ENCODE data around the gene DAPP1. TPM values are rescaled to one million over a fixed set of nuclear protein-coding genes. Genes with fewer than 3 reads are reported as not detected.

Gene DAPP1
- total RNA-seq, 1 experiment from 2014 or later = not detected

DNA sequence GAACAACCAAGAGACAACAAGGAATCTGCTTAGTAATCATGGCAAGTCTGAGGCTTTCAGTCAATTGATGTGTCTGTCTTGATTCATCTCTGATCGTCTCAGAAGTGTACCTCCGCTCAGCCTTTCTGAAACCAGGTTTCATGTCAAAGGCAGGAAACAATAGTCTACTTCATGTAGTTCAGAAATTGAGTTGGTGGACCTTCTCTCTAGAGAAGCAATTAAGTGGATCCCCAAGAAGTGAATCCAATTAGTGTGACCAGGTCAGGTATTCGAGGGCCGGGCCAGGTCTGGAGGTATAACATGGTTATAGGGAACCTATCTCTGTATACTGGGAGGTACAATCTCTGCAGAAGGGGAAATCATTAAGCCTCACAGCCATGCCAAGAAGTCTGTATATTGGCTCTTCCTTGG lies 32.0 kb downstream of the DAPP1 start:
- ChIA-PET POLR2A (no interaction called here), CTCF (no interaction called here)
- TF ChIP-seq FOXP1 (CRISPR knock-in tag; IDR thresholded peaks at IDR 0.05; ENCODE audit: borderline replicate concordance) = no peak
- TF ChIP-seq, protein P1, sequence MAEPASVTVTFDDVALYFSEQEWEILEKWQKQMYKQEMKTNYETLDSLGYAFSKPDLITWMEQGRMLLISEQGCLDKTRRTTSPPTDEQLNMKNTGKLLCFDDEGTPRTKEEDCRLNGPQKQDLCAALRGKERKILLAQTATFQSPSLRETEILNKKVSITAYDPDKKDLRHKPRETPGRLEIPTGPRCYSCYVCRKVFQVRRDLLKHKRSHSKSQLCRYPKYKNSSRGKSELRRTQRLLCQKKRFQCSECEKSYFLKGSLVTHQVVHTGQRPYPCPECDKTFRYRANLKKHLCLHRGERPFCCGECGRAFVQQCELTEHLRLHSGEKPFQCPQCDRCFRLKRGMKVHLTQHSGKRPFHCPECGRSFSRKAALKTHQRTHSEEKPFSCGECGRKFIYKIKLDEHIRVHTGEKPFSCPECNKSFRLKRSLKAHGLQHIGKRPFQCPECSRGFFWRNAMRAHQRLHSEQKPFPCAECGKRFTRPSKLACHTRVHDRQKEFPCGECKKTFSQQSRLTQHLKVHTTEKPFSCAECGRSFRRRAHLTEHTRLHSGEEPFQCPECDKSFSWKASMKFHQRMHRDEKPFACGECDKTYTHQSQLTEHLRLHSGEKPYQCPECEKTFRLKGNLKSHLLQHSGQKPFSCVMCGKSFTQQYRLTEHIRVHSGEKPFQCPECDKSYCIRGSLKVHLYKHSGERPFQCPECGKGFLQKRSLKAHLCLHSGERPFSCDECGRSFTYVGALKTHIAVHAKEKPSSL (CRISPR knock-in tag; conservative IDR thresholded peaks at IDR 0.05) = no peak
- TF ChIP-seq, protein P2, sequence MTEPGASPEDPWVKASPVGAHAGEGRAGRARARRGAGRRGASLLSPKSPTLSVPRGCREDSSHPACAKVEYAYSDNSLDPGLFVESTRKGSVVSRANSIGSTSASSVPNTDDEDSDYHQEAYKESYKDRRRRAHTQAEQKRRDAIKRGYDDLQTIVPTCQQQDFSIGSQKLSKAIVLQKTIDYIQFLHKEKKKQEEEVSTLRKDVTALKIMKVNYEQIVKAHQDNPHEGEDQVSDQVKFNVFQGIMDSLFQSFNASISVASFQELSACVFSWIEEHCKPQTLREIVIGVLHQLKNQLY (CRISPR knock-in tag; IDR thresholded peaks at IDR 0.05) = no peak
- TF ChIP-seq, protein P3, sequence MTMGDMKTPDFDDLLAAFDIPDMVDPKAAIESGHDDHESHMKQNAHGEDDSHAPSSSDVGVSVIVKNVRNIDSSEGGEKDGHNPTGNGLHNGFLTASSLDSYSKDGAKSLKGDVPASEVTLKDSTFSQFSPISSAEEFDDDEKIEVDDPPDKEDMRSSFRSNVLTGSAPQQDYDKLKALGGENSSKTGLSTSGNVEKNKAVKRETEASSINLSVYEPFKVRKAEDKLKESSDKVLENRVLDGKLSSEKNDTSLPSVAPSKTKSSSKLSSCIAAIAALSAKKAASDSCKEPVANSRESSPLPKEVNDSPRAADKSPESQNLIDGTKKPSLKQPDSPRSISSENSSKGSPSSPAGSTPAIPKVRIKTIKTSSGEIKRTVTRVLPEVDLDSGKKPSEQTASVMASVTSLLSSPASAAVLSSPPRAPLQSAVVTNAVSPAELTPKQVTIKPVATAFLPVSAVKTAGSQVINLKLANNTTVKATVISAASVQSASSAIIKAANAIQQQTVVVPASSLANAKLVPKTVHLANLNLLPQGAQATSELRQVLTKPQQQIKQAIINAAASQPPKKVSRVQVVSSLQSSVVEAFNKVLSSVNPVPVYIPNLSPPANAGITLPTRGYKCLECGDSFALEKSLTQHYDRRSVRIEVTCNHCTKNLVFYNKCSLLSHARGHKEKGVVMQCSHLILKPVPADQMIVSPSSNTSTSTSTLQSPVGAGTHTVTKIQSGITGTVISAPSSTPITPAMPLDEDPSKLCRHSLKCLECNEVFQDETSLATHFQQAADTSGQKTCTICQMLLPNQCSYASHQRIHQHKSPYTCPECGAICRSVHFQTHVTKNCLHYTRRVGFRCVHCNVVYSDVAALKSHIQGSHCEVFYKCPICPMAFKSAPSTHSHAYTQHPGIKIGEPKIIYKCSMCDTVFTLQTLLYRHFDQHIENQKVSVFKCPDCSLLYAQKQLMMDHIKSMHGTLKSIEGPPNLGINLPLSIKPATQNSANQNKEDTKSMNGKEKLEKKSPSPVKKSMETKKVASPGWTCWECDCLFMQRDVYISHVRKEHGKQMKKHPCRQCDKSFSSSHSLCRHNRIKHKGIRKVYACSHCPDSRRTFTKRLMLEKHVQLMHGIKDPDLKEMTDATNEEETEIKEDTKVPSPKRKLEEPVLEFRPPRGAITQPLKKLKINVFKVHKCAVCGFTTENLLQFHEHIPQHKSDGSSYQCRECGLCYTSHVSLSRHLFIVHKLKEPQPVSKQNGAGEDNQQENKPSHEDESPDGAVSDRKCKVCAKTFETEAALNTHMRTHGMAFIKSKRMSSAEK (CRISPR knock-in tag; IDR thresholded peaks at IDR 0.05; ENCODE audit: borderline replicate concordance) = no peak
- TF ChIP-seq, protein P4, sequence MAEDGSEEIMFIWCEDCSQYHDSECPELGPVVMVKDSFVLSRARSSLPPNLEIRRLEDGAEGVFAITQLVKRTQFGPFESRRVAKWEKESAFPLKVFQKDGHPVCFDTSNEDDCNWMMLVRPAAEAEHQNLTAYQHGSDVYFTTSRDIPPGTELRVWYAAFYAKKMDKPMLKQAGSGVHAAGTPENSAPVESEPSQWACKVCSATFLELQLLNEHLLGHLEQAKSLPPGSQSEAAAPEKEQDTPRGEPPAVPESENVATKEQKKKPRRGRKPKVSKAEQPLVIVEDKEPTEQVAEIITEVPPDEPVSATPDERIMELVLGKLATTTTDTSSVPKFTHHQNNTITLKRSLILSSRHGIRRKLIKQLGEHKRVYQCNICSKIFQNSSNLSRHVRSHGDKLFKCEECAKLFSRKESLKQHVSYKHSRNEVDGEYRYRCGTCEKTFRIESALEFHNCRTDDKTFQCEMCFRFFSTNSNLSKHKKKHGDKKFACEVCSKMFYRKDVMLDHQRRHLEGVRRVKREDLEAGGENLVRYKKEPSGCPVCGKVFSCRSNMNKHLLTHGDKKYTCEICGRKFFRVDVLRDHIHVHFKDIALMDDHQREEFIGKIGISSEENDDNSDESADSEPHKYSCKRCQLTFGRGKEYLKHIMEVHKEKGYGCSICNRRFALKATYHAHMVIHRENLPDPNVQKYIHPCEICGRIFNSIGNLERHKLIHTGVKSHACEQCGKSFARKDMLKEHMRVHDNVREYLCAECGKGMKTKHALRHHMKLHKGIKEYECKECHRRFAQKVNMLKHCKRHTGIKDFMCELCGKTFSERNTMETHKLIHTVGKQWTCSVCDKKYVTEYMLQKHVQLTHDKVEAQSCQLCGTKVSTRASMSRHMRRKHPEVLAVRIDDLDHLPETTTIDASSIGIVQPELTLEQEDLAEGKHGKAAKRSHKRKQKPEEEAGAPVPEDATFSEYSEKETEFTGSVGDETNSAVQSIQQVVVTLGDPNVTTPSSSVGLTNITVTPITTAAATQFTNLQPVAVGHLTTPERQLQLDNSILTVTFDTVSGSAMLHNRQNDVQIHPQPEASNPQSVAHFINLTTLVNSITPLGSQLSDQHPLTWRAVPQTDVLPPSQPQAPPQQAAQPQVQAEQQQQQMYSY (CRISPR knock-in tag; IDR thresholded peaks at IDR 0.05) = no peak
- TF ChIP-seq, protein P5, sequence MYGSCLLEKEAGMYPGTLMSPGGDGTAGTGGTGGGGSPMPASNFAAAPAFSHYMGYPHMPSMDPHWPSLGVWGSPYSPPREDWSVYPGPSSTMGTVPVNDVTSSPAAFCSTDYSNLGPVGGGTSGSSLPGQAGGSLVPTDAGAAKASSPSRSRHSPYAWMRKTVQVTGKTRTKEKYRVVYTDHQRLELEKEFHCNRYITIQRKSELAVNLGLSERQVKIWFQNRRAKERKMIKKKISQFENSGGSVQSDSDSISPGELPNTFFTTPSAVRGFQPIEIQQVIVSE (CRISPR knock-in tag; IDR thresholded peaks at IDR 0.05; ENCODE audit: borderline replicate concordance) = no peak
- no peak for TF ChIP-seq NFATC4 (CRISPR knock-in tag; IDR thresholded peaks at IDR 0.05)
- TF ChIP-seq ZNF232 (CRISPR knock-in tag; IDR thresholded peaks at IDR 0.05) = no peak
- TF ChIP-seq, protein P6, sequence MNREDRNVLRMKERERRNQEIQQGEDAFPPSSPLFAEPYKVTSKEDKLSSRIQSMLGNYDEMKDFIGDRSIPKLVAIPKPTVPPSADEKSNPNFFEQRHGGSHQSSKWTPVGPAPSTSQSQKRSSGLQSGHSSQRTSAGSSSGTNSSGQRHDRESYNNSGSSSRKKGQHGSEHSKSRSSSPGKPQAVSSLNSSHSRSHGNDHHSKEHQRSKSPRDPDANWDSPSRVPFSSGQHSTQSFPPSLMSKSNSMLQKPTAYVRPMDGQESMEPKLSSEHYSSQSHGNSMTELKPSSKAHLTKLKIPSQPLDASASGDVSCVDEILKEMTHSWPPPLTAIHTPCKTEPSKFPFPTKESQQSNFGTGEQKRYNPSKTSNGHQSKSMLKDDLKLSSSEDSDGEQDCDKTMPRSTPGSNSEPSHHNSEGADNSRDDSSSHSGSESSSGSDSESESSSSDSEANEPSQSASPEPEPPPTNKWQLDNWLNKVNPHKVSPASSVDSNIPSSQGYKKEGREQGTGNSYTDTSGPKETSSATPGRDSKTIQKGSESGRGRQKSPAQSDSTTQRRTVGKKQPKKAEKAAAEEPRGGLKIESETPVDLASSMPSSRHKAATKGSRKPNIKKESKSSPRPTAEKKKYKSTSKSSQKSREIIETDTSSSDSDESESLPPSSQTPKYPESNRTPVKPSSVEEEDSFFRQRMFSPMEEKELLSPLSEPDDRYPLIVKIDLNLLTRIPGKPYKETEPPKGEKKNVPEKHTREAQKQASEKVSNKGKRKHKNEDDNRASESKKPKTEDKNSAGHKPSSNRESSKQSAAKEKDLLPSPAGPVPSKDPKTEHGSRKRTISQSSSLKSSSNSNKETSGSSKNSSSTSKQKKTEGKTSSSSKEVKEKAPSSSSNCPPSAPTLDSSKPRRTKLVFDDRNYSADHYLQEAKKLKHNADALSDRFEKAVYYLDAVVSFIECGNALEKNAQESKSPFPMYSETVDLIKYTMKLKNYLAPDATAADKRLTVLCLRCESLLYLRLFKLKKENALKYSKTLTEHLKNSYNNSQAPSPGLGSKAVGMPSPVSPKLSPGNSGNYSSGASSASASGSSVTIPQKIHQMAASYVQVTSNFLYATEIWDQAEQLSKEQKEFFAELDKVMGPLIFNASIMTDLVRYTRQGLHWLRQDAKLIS (CRISPR knock-in tag; IDR thresholded peaks at IDR 0.05; ENCODE audit: borderline replicate concordance) = no peak
- no peak for TF ChIP-seq PRRX2 (CRISPR knock-in tag; IDR thresholded peaks at IDR 0.05)
- no peak for TF ChIP-seq ETV6 (CRISPR knock-in tag; IDR thresholded peaks at IDR 0.05)
- TF ChIP-seq NFE2L1 (CRISPR knock-in tag; IDR thresholded peaks at IDR 0.05) = no peak
- Mint-ChIP-seq H3K27me3 (ENCODE audit: low read depth) (no peaks in the 10 kb centered on the region), H3K9me3 (no peaks in the 10 kb centered on the region), H3K27ac (no peak overlapping the region), H3K4me3 (no peak overlapping the region), H3K4me1 (no peaks in the 10 kb centered on the region), H3K36me3 (no peaks in the 10 kb centered on the region)
- ATAC-seq = no peak
- DNase-seq (ENCODE audit: low spot score) = no peak
